HepG2 (cell line): ENCODE results near the gene RBBP8NL. TPM values are rescaled to one million over a fixed set of nuclear protein-coding genes. Genes with fewer than 3 reads are reported as not detected.

ENCODE experiments used
- AHR ChIP-seq: IDR thresholded peaks from 2 replicates; pipeline ENCODE4 v1.6.1; 2018; ENCODE audit warnings: missing genetic modification reagents, missing compliant biosample characterization
- CENPT ChIP-seq: sonication (generic); formaldehyde crosslinking; IDR thresholded peaks from 2 replicates; pipeline ENCODE4 v1.8.0; 2022; ENCODE audit warnings: low read depth, mild to moderate bottlenecking, moderate library complexity, missing genetic modification reagents
- FOXJ3 ChIP-seq: sonication (generic); formaldehyde crosslinking; IDR thresholded peaks from 2 replicates; pipeline ENCODE4 v1.4.0; 2020; ENCODE audit warnings: missing genetic modification reagents, mild to moderate bottlenecking, borderline replicate concordance
- KAT8 ChIP-seq: IDR thresholded peaks from 2 replicates; pipeline ENCODE4 v1.6.1; 2016; ENCODE audit warnings: missing genetic modification reagents, missing compliant biosample characterization
- NFKB2 ChIP-seq: sonication (generic); formaldehyde crosslinking; IDR thresholded peaks from 2 replicates; pipeline ENCODE4 v1.4.0; 2020; ENCODE audit warnings: missing genetic modification reagents, borderline replicate concordance
- RBFOX2 ChIP-seq: fragments of 200-400 bp; formaldehyde crosslinking; IDR thresholded peaks from 2 replicates; pipeline ENCODE4 v1.6.1; 2017; ENCODE audit warnings: low read depth, mild to moderate bottlenecking, low read length
- SIX1 ChIP-seq: sonication (generic); formaldehyde crosslinking; IDR thresholded peaks from 2 replicates; pipeline ENCODE4 v1.4.0; 2020; ENCODE audit warnings: missing genetic modification reagents, borderline replicate concordance
- SPEN ChIP-seq: sonication (generic); formaldehyde crosslinking; IDR thresholded peaks from 2 replicates; pipeline ENCODE4 v1.5.1; 2020; ENCODE audit warnings: low read depth, mild to moderate bottlenecking, missing genetic modification reagents
- TOPORS ChIP-seq: sonication (generic); formaldehyde crosslinking; IDR thresholded peaks from 2 replicates; pipeline ENCODE4 v1.8.0; 2023; ENCODE audit warnings: mild to moderate bottlenecking, missing genetic modification reagents
- ZFP1 ChIP-seq: IDR thresholded peaks from 2 replicates; pipeline ENCODE4 v1.6.1; 2016
- ZNF3 ChIP-seq: IDR thresholded peaks from 2 replicates; pipeline ENCODE4 v1.7.0; 2017; ENCODE audit warnings: inconsistent platforms
- ZNF549 ChIP-seq: sonication (generic); formaldehyde crosslinking; IDR thresholded peaks from 2 replicates; pipeline ENCODE4 v1.5.0; 2020; ENCODE audit warnings: missing genetic modification reagents
- polyA plus RNA-seq, 8 experiments: library from polyadenylated mRNA; depleted of rRNA in 3 of 8; stranded (reverse) in 7 of 8; unstranded in 1 of 8; fragments of >200 nt; fragmentation: Illumina TruSeq in 4 of 8; extraction: Trizol in 4 of 8; gene quantifications; 2 replicates each; pipeline versions ENCODE4 v1.2.1 to v1.2.3, GENCODE V29; 2011 to 2016; ENCODE audit warnings: low read depth in 4 of 8, missing spikeins in 1 of 8, mixed read lengths in 1 of 8; ENCODE audit not compliant: insufficient read depth in 1 of 8
- total RNA-seq, 5 experiments: library from RNA; depleted of rRNA; stranded (reverse); fragments of >200 nt; fragmentation: Illumina TruSeq; extraction: Trizol; gene quantifications; 2 replicates each; pipeline ENCODE4 v1.2.3, GENCODE V29; 2016; ENCODE audit warnings: low read depth in 1 of 5
- TF ChIP-seq, protein P1 (sequence below): sonication (generic); formaldehyde crosslinking; IDR thresholded peaks from 2 replicates; pipeline ENCODE4 v1.4.0; 2020; ENCODE audit warnings: missing genetic modification reagents; ENCODE audit errors: not compliant biosample characterization
- TF ChIP-seq, protein P2 (sequence below): sonication (generic); formaldehyde crosslinking; IDR thresholded peaks from 2 replicates; pipeline ENCODE4 v1.4.0; 2020; ENCODE audit warnings: mild to moderate bottlenecking, missing genetic modification reagents, borderline replicate concordance
- TF ChIP-seq, protein P3 (sequence below): sonication (generic); formaldehyde crosslinking; IDR thresholded peaks from 2 replicates; pipeline ENCODE4 v1.5.1; 2020; ENCODE audit warnings: mild to moderate bottlenecking, missing genetic modification reagents, moderate library complexity
- TF ChIP-seq, protein P4 (sequence below): sonication (generic); formaldehyde crosslinking; IDR thresholded peaks from 2 replicates; pipeline ENCODE4 v1.4.0; 2020; ENCODE audit warnings: missing genetic modification reagents, mild to moderate bottlenecking, borderline replicate concordance
- TF ChIP-seq, protein P5 (sequence below), 2 experiments: fragments of 450-650 bp in 1 of 2; sonication (generic) in 1 of 2; formaldehyde crosslinking; IDR thresholded peaks; 2 replicates each; pipeline versions ENCODE4 v1.5.0 to v1.8.0; 2020 to 2022; ENCODE audit warnings: mild to moderate bottlenecking in 1 of 2, missing genetic modification reagents in 1 of 2

Gene RBBP8NL
- total and polyA plus RNA-seq, 2 of the 13 experiments (the other 11 are each of a cell fraction or from before 2014, with no cell fraction given) = 0.69 to 0.86 TPM

DNA sequence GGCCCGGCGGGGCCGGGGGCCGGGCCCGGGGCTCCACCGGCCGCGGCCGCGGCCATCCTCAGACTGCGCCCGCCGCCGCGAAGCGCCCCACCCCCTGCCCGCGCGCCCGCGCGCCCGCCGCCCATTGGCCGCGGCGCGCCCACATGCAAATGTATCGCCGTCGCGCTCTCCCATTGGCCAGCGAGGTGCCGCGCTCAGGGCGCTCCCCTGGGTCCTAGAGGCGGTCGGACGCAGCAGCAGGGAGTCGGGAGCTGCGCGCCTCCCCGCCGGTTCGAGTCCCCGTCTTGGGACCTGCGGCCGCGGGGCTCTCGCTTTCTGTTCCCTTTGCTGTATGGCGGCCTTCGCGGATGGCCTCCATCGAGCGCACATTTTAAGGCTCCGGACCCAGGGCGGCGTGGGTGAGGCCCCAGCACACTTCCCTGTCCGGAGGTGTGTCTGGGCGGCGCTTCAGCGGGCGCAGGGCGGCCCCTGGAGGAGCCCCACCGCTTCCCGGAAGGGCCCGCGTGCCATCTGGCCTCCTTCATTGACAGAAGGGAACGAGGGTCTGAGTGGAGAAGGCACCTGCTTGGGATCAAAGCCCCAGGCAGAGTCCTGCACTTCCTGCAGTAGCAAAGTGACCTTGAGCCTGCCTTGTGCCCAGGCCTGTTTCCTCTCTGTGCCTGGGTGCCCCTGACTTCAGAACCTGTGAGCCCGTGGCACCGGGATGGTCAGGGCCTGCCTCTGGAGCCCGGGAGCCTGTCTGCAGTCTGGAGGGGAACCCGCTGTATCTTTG is 19.9 kb downstream of the RBBP8NL start, which contains the start of gene CABLES2 (continued):
- TF ChIP-seq NFKB2 (CRISPR knock-in tag) (peak; percentile 92), RBFOX2 (no peak), KAT8 (CRISPR knock-in tag) (peak; percentile 87), SPEN (CRISPR knock-in tag) (peak; percentile 84; the same call in 1 of the 2 replicates), TOPORS (CRISPR knock-in tag) (peak; percentile 50; the same call in 1 of the 2 replicates), SIX1 (CRISPR knock-in tag) (peak; percentile 63; the same call in 1 of the 2 replicates), ZNF3 (CRISPR knock-in tag) (no peak; the same call in 1 of the 2 replicates), FOXJ3 (CRISPR knock-in tag) (peak; percentile 70; the same call in 1 of the 2 replicates), ZFP1 (CRISPR knock-in tag) (peak; percentile 78; the same call in 1 of the 2 replicates), CENPT (CRISPR knock-in tag) (no peak), AHR (CRISPR knock-in tag) (peak; percentile 68; the same call in 1 of the 2 replicates), ZNF549 (CRISPR knock-in tag) (peak; percentile 87)
- TF ChIP-seq, protein P1, sequence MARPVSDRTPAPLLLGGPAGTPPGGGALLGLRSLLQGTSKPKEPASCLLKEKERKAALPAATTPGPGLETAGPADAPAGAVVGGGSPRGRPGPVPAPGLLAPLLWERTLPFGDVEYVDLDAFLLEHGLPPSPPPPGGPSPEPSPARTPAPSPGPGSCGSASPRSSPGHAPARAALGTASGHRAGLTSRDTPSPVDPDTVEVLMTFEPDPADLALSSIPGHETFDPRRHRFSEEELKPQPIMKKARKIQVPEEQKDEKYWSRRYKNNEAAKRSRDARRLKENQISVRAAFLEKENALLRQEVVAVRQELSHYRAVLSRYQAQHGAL (CRISPR knock-in tag) = peak; percentile 90
- TF ChIP-seq, protein P2, sequence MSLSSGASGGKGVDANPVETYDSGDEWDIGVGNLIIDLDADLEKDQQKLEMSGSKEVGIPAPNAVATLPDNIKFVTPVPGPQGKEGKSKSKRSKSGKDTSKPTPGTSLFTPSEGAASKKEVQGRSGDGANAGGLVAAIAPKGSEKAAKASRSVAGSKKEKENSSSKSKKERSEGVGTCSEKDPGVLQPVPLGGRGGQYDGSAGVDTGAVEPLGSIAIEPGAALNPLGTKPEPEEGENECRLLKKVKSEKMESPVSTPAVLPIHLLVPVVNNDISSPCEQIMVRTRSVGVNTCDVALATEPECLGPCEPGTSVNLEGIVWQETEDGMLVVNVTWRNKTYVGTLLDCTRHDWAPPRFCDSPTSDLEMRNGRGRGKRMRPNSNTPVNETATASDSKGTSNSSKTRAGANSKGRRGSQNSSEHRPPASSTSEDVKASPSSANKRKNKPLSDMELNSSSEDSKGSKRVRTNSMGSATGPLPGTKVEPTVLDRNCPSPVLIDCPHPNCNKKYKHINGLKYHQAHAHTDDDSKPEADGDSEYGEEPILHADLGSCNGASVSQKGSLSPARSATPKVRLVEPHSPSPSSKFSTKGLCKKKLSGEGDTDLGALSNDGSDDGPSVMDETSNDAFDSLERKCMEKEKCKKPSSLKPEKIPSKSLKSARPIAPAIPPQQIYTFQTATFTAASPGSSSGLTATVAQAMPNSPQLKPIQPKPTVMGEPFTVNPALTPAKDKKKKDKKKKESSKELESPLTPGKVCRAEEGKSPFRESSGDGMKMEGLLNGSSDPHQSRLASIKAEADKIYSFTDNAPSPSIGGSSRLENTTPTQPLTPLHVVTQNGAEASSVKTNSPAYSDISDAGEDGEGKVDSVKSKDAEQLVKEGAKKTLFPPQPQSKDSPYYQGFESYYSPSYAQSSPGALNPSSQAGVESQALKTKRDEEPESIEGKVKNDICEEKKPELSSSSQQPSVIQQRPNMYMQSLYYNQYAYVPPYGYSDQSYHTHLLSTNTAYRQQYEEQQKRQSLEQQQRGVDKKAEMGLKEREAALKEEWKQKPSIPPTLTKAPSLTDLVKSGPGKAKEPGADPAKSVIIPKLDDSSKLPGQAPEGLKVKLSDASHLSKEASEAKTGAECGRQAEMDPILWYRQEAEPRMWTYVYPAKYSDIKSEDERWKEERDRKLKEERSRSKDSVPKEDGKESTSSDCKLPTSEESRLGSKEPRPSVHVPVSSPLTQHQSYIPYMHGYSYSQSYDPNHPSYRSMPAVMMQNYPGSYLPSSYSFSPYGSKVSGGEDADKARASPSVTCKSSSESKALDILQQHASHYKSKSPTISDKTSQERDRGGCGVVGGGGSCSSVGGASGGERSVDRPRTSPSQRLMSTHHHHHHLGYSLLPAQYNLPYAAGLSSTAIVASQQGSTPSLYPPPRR (CRISPR knock-in tag) = peak; percentile 84; the same call in 1 of the 2 replicates
- TF ChIP-seq, protein P3, sequence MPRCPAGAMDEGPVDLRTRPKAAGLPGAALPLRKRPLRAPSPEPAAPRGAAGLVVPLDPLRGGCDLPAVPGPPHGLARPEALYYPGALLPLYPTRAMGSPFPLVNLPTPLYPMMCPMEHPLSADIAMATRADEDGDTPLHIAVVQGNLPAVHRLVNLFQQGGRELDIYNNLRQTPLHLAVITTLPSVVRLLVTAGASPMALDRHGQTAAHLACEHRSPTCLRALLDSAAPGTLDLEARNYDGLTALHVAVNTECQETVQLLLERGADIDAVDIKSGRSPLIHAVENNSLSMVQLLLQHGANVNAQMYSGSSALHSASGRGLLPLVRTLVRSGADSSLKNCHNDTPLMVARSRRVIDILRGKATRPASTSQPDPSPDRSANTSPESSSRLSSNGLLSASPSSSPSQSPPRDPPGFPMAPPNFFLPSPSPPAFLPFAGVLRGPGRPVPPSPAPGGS = peak; percentile 97
- TF ChIP-seq, protein P4, sequence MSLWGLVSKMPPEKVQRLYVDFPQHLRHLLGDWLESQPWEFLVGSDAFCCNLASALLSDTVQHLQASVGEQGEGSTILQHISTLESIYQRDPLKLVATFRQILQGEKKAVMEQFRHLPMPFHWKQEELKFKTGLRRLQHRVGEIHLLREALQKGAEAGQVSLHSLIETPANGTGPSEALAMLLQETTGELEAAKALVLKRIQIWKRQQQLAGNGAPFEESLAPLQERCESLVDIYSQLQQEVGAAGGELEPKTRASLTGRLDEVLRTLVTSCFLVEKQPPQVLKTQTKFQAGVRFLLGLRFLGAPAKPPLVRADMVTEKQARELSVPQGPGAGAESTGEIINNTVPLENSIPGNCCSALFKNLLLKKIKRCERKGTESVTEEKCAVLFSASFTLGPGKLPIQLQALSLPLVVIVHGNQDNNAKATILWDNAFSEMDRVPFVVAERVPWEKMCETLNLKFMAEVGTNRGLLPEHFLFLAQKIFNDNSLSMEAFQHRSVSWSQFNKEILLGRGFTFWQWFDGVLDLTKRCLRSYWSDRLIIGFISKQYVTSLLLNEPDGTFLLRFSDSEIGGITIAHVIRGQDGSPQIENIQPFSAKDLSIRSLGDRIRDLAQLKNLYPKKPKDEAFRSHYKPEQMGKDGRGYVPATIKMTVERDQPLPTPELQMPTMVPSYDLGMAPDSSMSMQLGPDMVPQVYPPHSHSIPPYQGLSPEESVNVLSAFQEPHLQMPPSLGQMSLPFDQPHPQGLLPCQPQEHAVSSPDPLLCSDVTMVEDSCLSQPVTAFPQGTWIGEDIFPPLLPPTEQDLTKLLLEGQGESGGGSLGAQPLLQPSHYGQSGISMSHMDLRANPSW (CRISPR knock-in tag) = no peak
- TF ChIP-seq, protein P5, sequence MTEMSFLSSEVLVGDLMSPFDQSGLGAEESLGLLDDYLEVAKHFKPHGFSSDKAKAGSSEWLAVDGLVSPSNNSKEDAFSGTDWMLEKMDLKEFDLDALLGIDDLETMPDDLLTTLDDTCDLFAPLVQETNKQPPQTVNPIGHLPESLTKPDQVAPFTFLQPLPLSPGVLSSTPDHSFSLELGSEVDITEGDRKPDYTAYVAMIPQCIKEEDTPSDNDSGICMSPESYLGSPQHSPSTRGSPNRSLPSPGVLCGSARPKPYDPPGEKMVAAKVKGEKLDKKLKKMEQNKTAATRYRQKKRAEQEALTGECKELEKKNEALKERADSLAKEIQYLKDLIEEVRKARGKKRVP (CRISPR knock-in tag; IDR thresholded peaks at IDR 0.05) = no peak
